GM21737 (cell line): ENCODE results near the gene STOML1.

Experiments used
- ATAC-seq: cut with Tn5 transposase; IDR thresholded peaks from one replicate; pipeline ENCODE4 v1.9.1; 2021; ENCODE audit warnings: mild to moderate bottlenecking, moderate library complexity; ENCODE audit not compliant: unreplicated experiment

The STOML1 gene

DNA sequence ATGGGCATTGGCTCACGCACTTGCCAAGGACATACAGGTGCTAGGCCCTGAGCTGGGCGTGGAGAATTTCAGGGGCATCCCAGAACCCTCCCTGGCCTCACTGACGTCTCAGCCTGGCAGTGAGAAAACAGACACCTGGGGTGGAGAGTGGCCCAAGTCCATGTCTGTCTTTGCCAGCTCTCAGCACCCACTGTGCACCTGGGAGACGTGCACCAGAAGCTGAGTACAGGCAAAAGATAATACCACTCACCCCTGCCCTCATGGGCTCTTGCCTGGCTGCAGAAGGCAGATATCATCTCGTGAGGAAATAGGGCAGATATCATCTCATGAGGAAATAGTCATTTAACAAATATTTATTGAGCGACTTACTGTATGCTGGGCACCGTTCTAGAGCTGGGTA is 57.8 kb downstream of the STOML1 start:
- no peak for ATAC-seq

DNA sequence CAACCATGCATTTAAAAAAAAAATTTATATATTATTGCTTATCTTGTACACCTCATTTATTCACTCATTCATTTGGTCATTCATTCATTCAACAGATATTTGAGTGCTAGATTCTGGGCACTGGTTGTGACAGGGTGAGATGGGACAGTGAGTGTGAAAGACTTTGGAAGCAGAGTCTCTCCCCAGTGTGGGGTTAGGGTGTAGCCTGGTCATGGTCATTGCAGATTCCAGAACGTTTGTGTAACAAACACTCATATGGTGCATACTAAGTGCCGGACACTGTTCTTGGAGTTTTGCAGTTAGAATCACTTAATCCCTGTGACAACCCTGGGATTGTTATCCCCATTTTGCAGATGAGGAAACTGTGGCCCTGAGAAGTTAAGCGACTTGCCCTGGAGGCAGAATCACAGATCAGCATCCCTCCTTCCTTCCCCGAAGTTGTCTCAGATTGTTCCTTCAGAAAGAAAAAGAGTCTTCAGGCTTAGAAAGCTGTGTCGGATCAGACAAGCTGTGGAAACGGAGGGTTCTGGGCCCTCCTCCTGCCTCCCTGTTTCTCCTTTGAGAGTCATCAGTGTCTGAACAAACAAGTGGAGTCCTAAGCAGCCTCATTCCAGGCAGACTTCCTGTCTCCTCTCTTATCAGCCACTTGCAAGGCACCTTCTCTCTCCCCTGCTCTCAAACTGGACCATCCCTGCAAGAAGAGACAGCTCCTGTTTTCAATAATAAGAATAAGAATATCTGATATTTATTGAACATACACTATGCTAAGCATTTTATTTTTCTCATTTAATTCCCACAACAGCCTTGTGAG is 59.5 kb downstream of the STOML1 start:
- ATAC-seq, result no peak

DNA sequence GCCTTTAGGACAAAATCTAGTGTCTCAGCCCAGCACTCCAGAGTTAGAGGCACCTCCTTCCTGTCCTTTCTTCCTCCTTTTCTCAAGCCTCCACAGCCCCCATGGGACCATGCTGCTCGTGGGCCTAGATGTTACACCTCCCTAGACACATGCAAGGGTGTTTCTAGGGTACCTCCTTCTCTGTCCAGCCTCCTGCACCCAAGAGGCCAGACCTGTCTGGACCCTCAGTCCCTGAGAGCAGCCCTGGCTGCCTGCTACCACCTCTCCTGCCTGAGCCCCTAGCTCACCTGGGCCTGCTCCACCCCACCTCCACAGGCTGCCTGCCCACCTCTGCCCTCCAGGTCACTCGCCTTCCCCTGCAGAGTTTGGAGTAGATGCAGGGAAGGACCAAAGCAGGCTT is 60.7 kb downstream of the STOML1 start:
- ATAC-seq, result no peak

DNA sequence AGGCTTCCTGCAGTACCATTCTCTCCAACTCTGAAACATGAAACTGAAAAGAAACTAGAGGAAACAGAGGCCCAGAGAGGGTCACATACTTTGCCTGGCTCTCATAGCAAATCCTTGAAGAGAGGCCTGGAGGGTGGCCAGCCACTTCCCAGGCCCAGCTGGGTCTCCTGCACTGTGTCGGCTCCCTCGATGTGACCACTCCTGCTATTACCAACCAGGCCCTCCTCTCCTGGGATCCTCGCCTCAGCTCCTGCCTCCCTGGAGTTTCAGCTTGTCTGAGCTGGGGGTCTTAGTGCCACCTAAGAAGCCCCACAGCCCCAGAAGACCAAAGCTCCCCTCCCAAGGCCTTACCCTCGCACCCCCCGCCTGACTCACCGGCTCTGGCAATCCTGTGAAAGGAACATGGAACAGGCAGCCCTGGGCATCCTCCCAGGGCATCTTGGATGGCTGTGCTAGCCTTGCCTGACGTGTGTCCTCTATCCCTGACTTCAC is 61.3 kb downstream of the STOML1 start:
- ATAC-seq, result no peak

DNA sequence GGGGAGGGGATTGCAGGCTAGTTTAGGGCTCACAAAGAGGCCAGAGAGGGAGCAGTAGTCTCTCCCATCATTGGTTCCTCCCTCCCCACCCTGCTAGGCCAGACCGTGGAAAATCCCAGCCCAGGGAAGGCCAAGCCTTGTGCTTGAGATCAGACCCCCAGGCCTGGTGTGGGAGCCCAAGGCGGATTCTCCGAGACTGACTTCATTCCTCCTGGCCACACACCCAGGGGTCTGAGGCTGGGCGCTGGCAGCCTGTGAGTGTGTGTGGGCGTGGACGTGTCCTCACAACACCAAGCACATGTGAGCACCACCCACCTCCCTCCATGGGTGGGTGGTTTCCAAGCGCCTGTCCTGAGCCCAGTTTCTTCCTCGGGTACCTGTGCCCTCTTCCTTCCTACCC is 61.7 kb downstream of the STOML1 start:
- no peak for ATAC-seq

DNA sequence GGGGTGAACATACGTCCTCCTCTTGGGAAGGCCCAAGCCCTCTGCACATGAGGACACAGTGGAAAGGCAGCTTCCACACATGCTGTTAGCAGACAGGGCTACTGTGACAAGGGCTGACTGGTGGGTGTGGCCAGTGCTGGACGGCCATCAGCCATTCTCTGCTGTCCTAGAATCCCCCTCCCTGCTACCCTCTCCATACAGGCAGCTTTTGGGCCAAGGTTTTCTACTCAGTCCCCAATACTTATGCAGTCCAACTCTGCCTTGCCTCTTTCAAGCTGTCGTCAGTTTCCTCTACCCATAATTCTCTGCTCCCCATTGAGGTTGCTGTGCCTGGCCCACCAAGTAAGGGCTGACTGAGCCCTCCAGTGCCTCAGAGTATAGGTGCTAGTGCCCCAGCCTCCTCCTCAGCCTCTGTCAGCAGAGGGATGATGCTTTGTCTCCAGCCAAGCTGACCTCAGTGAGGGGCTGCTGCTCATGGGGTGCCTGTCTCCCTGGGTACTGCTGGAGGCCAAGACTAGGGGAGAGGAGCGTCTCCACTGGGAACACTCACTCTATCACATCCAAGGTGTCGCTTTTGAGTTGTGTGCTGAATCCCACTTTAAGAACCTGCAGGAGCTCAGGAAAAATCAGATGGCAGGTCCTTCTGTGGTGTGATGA is 63.0 kb downstream of the STOML1 start:
- ATAC-seq, result no peak
